Activated CD8-positive, alpha-beta memory T cell treated with anti-CD3 and anti-CD28 coated beads for 36 hours (primary cell): ENCODE measurements around the gene HOXB6. TPM values are rescaled to one million over a fixed set of nuclear protein-coding genes. Genes with fewer than 3 reads are reported as not detected.

Experiments
- CTCF ChIA-PET: fragments of 350-600 bp; sonication (Branson Sonifier 250); formaldehyde crosslinking; loops from one replicate; lab custom pipeline; 2021; ENCODE audit warnings: antibody characterized with exemption; lab: Charles Lee
- POLR2A ChIA-PET: fragments of 350-600 bp; sonication (Branson Sonifier 250); formaldehyde crosslinking; loops from one replicate; lab custom pipeline; 2021; ENCODE audit warnings: antibody characterized with exemption; lab: Charles Lee
- total RNA-seq, 2 experiments: library from RNA; stranded (reverse); gene quantifications; one replicate each; pipeline ENCODE4 v1.2.3, GENCODE V29; 2021

HOXB6 gene
- total RNA-seq, result under 1 TPM; 0.25 to 0.48 TPM

DNA sequence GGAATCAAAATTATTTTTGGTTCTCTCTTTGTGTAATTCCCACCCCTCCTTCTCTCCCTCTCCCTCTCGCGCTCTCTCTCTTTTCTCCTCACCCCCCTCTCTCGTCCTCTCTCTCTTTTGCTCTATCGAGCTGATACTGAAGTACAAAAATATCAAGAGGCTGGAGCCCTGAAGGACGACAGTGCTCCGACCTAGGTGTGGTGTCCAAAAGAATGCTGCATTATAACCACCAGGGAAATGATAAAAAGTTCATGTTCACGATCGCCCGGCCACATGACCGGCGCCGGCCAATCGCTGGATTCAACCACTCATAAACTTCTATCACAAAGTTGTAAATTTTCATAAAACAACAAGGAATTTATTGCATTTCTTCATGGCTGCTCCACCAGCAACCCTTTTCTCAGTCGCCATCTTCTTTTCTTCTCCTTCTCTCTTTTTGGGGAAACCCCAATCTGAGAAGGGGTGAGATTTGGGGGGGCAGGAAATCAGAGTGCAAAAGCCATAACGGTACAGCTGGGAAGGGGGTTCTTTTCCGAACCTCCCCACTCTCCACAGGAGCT is at the start of gene HOXB6:
Gene HOXB6, minus strand, starts transcription at position 217 of the 560 bp plus-strand sequence. CDS start 6,836 bp downstream, outside the sequence.
- ChIA-PET POLR2A (no interaction called here), CTCF (interaction anchor here (0.6 kb wide), 1 partner anchor 386 kb away, joined by 3 read pairs; no protein-coding TSS in a partner anchor)

DNA sequence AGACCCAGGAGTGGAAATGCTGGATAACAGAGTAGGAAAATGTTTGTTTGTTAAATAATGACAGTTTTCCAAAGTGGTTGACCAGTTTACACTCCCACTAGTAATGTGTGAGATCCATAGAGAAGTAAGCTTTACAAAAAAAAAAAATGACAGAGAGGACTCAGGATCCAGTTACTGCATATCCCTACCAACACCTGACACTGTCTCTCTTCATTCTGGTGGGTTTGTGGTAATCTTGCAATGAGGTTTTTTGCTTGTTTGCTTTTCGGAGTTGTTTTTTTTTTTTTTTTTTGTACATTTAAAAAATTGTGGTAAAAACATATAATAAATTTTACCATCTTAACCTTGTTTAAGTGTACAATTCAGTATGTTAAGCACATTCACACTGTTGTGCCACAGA is 45.0 kb upstream of the HOXB6 start:
- POLR2A ChIA-PET, result no interaction called here
- CTCF ChIA-PET, result interaction anchor here (0.6 to 1.1 kb wide), 4 partner anchors 29 to 958 kb away, joined by 3 read pairs; no protein-coding TSS in a partner anchor

DNA sequence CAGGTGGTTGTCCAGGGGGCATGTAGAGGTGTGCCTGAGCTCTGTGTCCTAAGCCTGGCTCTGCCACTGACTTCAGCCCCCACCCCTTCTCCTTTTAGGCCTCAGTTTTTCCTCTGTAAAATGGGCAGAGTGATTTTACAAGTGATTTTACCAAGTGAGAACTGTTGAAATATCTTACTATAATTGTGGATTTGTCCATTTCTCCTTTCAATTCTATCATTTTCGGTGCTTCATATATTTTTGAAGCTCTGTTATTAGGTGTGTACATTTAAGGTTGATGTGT is 43.1 kb upstream of the HOXB6 start:
- CTCF ChIA-PET, result interaction anchor here (2.3 kb wide), 1 partner anchor 12 kb away, joined by 8 read pairs; no protein-coding TSS in a partner anchor

DNA sequence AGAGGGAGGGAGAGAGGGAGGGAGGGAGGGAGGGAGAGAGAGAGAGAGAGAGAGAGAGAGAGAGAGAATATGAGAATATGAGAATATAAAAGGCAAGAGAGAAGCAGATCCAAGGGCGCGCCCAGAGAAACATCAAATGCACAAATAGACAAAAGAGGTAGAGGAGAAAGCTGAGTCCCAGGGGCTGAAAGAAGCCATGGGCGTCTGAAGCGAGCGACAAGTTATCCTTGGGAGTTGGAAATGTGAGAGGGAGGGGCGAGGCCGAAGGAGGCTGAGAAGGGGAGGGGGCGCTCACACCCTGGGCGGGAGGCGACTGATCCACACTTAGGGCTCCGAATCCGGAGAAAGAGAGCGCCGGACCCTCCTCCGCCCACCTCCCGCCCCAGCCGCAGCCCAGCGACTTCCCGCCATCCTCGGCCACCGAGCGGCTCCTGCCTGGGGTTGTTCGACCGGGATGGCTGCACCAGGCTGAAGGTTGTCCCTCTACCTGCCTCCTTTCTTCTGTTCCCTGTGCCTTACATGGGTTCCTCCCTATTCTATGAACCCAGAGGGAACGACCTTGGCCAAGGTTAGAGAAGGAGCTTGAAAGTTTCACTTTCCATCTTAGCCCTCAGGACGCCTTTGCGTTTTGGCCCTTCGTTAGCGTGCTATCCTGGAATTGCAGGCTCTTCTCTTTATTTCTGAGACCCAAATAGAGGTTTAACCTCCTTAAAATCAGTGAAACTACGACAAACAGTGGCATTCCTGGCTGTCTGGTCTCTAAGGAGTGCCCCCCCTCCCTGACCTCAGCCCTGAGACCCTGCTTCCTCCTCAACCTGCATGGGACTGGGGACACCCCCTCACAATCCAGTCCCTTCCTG is 42.5 kb upstream of the HOXB6 start:
- ChIA-PET POLR2A (interaction anchor here (0.6 kb wide), 1 partner anchor 764 kb away, joined by 3 read pairs; no protein-coding TSS in a partner anchor), CTCF (interaction anchor here (2.3 kb wide), 1 partner anchor 11 kb away, joined by 8 read pairs; no protein-coding TSS in a partner anchor)

More for the DNA sequence above, 43.1 kb upstream of the HOXB6 start:
- POLR2A ChIA-PET, result no interaction called here

DNA sequence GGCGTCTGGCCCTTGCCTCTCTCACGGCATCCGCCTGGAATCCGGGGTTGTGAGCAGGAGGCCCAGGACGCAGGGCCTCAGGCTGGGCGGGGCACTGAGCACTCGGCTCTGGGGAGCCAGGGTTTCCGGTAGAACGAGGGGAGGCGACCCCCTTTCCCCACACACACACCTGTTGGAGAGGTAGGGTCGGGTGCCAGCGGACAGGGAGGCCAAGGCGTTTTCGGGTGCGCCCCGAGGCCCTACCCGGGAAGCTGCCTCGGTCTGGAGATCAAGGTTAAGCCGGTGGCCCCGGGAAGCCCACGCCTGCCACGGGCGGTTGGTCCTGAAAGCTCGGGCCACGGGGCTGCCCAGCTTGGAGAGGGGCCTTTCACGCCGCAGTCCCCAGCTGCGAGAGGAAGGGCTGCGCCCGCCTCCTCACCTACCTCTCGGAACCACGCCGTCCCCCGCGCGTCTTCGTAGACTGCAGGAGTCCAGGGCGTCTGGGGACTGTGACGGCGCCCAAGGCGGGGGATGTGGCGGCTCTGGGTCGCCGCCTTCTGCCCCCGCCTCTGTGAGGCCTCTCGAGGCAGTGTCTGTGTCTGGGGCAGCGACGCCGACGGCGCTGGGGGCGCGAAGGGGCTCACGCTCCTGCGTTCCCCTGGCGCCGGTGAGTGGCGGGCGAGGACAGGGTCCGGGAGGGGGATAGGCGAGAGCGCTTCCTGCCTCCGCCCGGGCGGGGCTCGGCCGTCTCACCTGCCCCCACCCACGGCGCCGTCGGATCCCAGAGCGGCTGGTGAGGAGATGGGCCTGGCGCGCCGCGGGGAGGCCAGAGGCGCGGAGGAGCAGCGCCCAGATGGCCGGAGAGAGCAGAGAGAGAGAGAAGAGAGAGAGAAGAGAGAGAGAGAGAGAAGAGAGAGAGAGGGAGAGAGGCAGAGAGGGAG is 41.7 kb upstream of the HOXB6 start:
- POLR2A ChIA-PET, result no interaction called here

DNA sequence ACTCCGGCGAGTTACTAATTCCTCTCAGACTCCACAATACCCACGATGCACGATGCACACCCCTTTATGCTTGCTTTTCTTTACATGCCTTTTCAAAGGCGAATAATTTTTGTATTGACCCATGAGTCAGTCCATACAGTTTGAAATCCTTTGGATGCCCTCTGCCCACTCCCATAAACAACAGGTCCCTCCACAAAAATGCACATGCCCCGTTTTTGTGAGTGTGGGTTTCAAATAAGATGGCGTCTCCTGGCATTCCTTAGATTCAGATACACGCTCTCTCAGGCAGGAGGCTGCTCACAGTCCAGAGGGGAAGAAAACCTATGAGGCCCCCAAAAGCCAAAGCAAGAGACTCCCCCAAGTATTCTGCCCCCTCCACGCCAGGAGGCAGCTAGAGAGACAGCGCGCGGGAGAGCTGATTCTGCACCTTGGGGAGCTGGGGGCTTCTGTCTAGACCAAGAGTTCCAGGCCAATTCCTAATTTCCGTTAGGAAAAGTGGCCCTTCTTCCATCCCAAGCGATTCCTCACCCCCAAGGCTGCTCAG is 40.9 kb upstream of the HOXB6 start:
- CTCF ChIA-PET, result interaction anchor here (0.6 to 2.3 kb wide), 3 partner anchors 10 to 569 kb away, joined by 3 to 8 read pairs (median 3); no protein-coding TSS in a partner anchor

More for the DNA sequence above, 41.7 kb upstream of the HOXB6 start:
- CTCF ChIA-PET, result interaction anchor here (0.6 to 2.3 kb wide), 2 partner anchors 11 to 569 kb away, joined by 3 to 8 read pairs; no protein-coding TSS in a partner anchor

DNA sequence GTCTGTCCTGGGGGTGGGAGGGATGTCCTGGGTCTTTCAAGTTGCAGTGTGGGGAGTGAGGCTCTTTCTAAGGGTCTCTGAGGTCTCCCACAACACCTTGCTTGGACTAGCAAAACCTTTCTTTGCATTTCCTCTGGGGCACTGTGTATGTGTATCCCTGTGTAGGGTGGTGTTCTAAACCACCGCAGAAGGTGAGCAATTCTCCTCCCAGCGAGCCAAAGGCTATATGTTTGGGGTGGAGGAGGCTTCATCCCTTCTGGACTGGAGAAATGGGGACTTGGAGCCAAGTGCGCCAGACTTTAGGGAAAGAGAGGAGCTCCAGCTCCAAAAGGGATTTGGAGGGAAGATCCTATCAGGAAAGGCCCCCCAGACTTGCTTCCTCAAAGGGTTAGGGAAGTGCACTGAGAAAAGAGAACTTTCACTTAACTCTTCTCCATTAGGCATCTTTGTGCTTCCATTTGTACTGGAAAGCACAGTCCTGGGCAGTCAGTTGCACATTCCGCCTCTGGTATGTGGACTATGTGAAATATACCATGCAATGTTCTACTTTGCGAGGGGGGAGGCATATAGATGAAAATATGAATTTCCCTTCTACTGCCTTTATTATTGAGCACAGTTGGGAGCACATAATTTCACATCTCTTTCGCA is 40.2 kb upstream of the HOXB6 start:
- ChIA-PET POLR2A (no interaction called here), CTCF (interaction anchor here (1.6 kb wide), 1 partner anchor 80 kb away, joined by 3 read pairs; no protein-coding TSS in a partner anchor)

More for the DNA sequence above, 40.9 kb upstream of the HOXB6 start:
- POLR2A ChIA-PET, result no interaction called here

DNA sequence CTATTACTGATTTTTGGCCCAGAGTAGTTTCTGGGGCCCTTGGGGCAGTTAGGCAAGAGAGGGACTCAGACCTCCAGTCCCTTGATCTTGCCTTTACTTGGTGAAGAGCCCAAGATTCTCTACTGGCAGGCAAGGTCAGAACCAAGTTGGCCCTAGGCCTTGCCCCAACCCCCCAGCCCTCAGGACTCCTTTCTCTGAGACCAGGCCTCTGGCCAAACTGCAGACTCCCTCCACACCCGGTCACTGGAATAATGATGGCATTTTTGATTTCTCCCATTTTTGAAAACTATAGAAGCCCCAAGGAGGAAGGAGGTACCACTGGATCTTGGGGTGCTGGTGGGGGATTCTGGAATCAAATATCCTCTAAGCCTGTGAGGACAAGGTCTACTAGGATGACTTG is 39.4 kb upstream of the HOXB6 start:
- ChIA-PET POLR2A (no interaction called here), CTCF (interaction anchor here (0.9 to 1.6 kb wide), 2 partner anchors 25 to 80 kb away, joined by 3 read pairs; no protein-coding TSS in a partner anchor)

DNA sequence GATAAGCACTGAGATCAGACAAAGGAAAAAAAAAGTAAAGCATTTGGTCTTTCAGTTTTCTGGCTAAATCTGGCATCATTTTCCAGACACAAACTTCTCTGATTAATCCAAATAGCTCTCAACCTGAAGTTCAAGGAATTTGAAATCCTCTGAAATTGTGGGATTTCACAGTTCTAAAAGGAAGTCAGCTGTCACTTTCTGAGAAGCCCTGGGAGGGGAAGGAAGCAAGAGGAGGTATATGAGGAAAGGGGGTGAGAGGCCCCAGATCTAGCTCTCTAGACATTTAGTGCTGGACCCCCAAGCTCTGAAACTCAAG is 38.9 kb upstream of the HOXB6 start:
- ChIA-PET CTCF (interaction anchor here (0.9 kb wide), 1 partner anchor 25 kb away, joined by 3 read pairs; no protein-coding TSS in a partner anchor), POLR2A (no interaction called here)

DNA sequence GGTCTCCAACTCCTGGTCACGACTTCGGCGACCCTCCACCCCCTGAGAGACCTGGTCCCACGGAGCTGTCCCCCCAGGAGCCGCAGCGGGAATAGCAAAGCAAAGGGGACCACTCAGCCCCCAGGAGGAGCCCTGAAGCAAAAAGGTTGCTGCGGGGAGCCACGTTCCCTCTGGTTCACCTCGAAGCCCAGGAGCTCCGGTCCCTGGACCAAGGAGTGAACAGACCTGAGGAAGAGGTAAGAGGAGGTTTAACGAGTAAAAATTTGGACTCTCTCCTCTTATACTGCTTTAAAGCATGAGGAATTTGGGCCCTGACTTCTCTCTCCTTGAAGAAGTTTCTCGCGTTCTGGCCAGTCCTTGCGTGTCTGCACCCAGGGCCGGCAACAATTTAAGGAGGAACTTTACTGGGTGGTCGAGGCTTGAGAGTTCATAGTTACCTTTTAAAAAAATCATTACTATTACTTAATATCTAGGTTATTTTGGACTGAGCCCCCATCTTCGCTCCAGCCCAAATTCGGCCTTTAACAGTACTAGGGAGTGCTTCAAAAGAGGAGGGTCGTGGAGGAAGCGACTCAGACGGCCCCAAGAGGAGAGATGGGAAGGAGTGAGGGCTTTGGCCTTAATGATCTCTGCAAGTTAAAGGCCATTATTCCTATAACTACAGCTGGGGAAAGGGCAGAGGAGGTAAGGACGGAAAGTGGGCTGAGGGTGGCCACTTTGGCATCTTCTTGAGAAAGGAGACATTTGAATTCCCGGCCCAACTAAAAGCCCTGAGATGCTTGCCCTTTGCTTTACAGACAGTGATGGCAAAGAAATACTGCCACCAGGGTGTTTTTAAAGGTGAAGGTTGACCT is 38.3 kb upstream of the HOXB6 start:
- CTCF ChIA-PET, result no interaction called here
- POLR2A ChIA-PET, result no interaction called here

DNA sequence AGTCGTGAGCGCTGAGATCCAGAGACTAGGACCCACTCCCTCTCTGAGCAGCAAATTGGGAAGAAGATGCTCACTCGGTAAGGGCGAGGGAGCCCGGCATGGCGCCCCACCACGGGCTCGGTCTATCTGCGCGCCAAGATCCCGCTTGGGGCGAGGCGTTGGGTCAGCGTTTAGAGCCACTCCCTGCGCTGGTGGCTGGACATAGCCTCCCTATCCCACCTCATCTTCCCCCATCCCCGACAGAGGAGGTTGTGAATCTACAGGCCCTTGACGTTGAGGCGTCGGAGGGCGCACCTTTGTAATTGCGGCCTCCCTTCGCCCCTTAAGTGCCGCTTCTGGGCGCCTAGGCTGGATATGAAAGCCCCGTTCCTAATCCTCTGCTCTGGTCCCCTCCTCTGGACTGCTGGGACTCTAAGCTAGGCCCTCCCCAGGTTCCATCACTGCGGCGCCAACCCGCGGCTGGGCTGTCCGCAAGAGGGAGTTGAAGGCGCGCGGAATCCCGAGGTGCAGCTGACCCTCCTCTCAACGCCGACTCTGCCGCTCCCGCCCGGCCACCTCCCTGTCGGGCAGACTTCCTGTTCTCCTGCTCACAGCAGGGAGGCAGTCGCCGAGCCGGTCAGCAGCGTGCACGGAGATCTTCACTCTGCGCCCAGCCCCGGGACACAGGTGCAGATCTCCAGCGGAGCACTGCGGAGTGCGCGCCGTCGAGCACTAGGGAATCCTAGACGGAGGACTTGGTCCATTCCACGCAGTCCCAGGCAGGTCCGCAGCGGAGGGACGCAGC is 37.5 kb upstream of the HOXB6 start:
- CTCF ChIA-PET, result no interaction called here

DNA sequence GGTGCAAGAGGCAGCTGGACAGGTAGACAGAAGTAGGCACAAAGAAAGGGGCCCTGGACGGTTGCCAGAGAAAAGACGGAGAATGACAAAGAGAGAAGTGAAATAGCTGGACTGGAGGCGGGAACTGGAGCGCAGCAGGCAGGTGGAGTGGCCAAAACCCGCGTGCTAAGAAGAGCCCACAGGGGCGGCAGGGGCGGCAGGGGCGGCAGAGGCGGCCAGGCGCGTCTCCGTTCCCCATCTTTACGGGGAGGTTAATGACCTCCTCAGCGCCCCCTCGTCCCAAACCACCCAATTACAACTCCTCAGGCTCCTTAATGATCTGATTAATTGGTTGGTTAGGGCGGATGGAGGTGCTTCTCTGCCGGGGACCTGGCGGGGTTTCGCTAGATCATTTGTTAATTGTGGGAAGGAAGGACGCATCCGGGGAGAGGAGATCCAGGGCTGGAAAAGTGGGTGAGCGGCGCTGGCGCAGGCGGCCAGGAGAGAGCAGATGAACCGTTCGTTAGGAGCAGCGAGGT is 36.8 kb upstream of the HOXB6 start:
- POLR2A ChIA-PET, result no interaction called here
- CTCF ChIA-PET, result interaction anchor here (0.7 kb wide), 1 partner anchor 13 kb away, joined by 3 read pairs; no protein-coding TSS in a partner anchor

More for the DNA sequence above, 37.5 kb upstream of the HOXB6 start:
- POLR2A ChIA-PET, result no interaction called here

DNA sequence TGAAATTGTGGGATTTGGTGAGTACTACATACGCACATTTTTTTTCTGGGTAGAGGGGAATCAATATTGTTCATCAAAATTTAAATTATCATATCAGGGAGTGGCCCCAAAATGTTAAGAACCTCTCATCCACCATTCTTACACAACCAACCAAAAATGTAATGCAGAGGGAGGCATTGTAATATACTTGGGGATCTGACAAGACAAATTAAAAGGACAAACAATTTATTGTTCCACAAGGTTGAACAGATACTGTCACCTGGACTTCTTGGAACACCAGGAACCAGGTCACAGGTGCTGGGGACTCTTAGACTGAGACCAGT is 36.0 kb upstream of the HOXB6 start:
- POLR2A ChIA-PET, result no interaction called here
- CTCF ChIA-PET, result interaction anchor here (0.7 kb wide), 1 partner anchor 12 kb away, joined by 3 read pairs; no protein-coding TSS in a partner anchor

DNA sequence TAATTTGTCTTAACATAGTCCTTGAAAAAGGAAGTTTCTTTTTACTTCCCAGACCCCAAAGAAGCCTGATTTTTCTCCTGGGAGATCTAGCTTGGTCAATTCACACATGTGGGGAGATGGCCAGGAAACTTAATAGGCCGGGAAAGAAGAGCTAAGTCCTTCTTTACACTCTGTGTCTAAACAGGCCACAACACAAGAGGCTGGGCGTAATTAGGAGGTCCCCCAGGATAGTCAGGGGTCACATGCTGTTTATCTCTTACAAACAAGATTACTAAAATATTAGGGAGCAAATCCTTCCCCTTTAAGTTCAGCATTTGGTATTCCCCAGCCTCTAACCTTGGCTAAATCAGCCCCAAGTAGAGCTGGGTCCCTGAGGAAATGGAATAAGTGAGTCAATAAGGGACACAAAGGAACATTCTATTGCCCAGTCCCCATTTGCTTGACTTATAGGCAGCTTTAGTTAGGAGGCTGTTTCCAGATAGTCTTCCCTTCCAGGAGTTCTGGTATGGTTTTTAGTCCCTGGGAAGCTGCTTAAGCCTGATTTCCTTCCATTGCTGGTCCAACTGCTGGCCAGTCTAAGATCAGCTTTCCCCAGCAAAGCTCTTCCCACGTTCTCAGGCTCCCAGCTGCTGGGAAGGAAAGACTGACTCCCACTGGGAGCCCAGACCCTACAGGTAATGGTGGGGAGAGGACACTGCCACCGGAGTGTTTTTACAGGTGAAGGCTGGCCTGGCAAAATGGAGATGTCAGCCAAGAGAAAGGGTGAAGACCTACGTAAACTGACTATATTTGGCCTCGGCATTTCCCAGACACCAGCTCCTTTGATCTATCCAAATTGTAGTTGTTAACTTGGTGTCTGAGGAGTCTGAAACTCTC is 35.4 kb upstream of the HOXB6 start:
- ChIA-PET CTCF (no interaction called here), POLR2A (no interaction called here)

DNA sequence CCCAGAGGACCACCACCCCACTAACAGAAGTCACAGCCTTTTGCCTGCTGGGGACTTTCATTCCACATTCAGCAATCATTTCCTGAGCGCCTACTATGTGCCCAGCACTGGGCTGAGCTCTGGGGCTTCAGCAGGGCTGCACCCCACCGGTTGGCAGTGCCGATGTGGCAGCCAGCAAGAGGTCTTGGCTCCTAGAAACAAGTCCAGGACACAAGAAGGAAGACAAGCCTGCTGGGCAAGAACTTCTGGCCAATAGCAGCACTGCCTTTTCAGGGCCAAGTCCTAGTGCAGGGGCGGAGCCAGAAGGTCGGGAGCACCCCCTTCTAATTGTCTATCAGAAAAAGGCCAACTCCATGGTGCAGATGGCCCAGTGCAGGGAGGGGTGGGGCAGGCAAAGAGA is 34.4 kb upstream of the HOXB6 start:
- ChIA-PET CTCF (interaction anchor here (0.7 kb wide), 1 partner anchor 38 kb away, joined by 4 read pairs; no protein-coding TSS in a partner anchor), POLR2A (no interaction called here)
